HUES6 (cell line): ENCODE results near the gene ISG20.

Experiments used
- H3K27ac ChIP-seq: 2 replicates; pipeline ENCODE4 v1.7.0; 2013; ENCODE audit warnings: low read depth, mild to moderate bottlenecking, low read length, inconsistent platforms
- H3K27me3 ChIP-seq: 2 replicates; pipeline ENCODE4 v1.6.1; 2013; ENCODE audit warnings: low read length; ENCODE audit not compliant: control insufficient read depth, insufficient read depth
- H3K36me3 ChIP-seq: 2 replicates; pipeline ENCODE4 v1.6.1; 2013; ENCODE audit warnings: low read length; ENCODE audit not compliant: control insufficient read depth, insufficient read depth
- H3K4me1 ChIP-seq: 2 replicates; pipeline ENCODE4 v1.6.1; 2013; ENCODE audit warnings: low read length; ENCODE audit not compliant: control insufficient read depth, insufficient read depth
- H3K4me3 ChIP-seq: 2 replicates; pipeline ENCODE4 v1.5.1; 2013; ENCODE audit warnings: low read depth, low read length
- H3K9ac ChIP-seq: one replicate; pipeline ENCODE4 v1.6.1; 2013; ENCODE audit warnings: mild to moderate bottlenecking, low read length
- H3K9me3 ChIP-seq: 2 replicates; pipeline ENCODE4 v1.6.1; 2013; ENCODE audit warnings: low read depth, low read length; ENCODE audit not compliant: control insufficient read depth, insufficient read depth

Gene ISG20

GRCh38 chr15:88638626-88639372 is at the start of gene ISG20:
Gene ISG20, plus strand, starts transcription at chr15:88639016. Its CDS starts 351 bp downstream, at chr15:88639367.
- no peak within 1 kb of the TSS; the same call in 1 of the 2 replicates for H3K27ac ChIP-seq
- no peaks in the 10 kb centered on the region for H3K27me3 ChIP-seq
- peak within 1 kb of the TSS; percentile 36 for H3K4me3 ChIP-seq
- H3K4me1 ChIP-seq, result peaks cover 37% of the 10 kb centered on the region
- H3K36me3 ChIP-seq, result peaks cover 12% of the 10 kb centered on the region; the same call in 1 of the 2 replicates
- no peaks in the 10 kb centered on the region for H3K9me3 ChIP-seq
- peak within 1 kb of the TSS; percentile 63 for H3K9ac ChIP-seq

- H3K4me1 ChIP-seq, result peaks cover 10% of the 10 kb centered on the region
- H3K9me3 ChIP-seq, result no peaks in the 10 kb centered on the region
- no peak overlapping the region for H3K27ac ChIP-seq
- H3K27me3 ChIP-seq, result no peaks in the 10 kb centered on the region
- no peak overlapping the region for H3K4me3 ChIP-seq
- no peaks in the 10 kb centered on the region for H3K36me3 ChIP-seq
- H3K9ac ChIP-seq, result no peak overlapping the region
These were observed 48.1 kb upstream of the ISG20 start for GRCh38 chr15:88590759-88591158.

- Histone ChIP-seq H3K36me3 (no peaks in the 10 kb centered on the region), H3K27me3 (no peaks in the 10 kb centered on the region), H3K9me3 (no peaks in the 10 kb centered on the region), H3K27ac (no peak overlapping the region), H3K4me3 (no peak overlapping the region), H3K9ac (no peak overlapping the region), H3K4me1 (peaks cover 6% of the 10 kb centered on the region)
These were observed 47.4 kb upstream of the ISG20 start for GRCh38 chr15:88591384-88591783.

- Histone ChIP-seq H3K9me3 (no peaks in the 10 kb centered on the region), H3K36me3 (no peaks in the 10 kb centered on the region), H3K9ac (peak overlapping the region; percentile 7), H3K4me1 (peaks cover 35% of the 10 kb centered on the region), H3K27me3 (peaks cover 68% of the 10 kb centered on the region), H3K27ac (no peak overlapping the region), H3K4me3 (peak overlapping the region; percentile 60)
These were observed 34.9 kb upstream of the ISG20 start for GRCh38 chr15:88603885-88604284.

- H3K4me1 ChIP-seq, result peaks cover 38% of the 10 kb centered on the region
- H3K27ac ChIP-seq, result no peak overlapping the region
- H3K9me3 ChIP-seq, result no peaks in the 10 kb centered on the region
- H3K9ac ChIP-seq, result peak overlapping the region; percentile 45
- peak overlapping the region; percentile 60 for H3K4me3 ChIP-seq
- H3K36me3 ChIP-seq, result no peaks in the 10 kb centered on the region
- H3K27me3 ChIP-seq, result peaks cover 71% of the 10 kb centered on the region
These were observed 34.2 kb upstream of the ISG20 start for GRCh38 chr15:88604381-88605188.

- H3K9ac ChIP-seq, result peak overlapping the region; percentile 45
- no peak overlapping the region for H3K27ac ChIP-seq
- no peaks in the 10 kb centered on the region for H3K9me3 ChIP-seq
- H3K36me3 ChIP-seq, result no peaks in the 10 kb centered on the region
- H3K4me1 ChIP-seq, result peaks cover 46% of the 10 kb centered on the region
- H3K27me3 ChIP-seq, result peaks cover 71% of the 10 kb centered on the region
- H3K4me3 ChIP-seq, result peak overlapping the region; percentile 60
These were observed 33.4 kb upstream of the ISG20 start for GRCh38 chr15:88605189-88606069.

GRCh38 chr15:88606070-88606794 is 32.6 kb upstream of the ISG20 start:
- Histone ChIP-seq H3K27me3 (peaks cover 71% of the 10 kb centered on the region), H3K27ac (no peak overlapping the region), H3K36me3 (no peaks in the 10 kb centered on the region), H3K4me1 (peaks cover 54% of the 10 kb centered on the region), H3K9ac (peak overlapping the region; percentile 8), H3K9me3 (no peaks in the 10 kb centered on the region), H3K4me3 (peak overlapping the region; percentile 60)

- Histone ChIP-seq H3K27me3 (peaks cover 62% of the 10 kb centered on the region), H3K9me3 (no peaks in the 10 kb centered on the region), H3K4me3 (no peak overlapping the region), H3K27ac (no peak overlapping the region), H3K4me1 (peaks cover 67% of the 10 kb centered on the region), H3K9ac (no peak overlapping the region), H3K36me3 (no peaks in the 10 kb centered on the region)
These were observed 30.9 kb upstream of the ISG20 start for GRCh38 chr15:88607951-88608350.

- no peak overlapping the region for H3K27ac ChIP-seq
- H3K27me3 ChIP-seq, result peaks cover 55% of the 10 kb centered on the region
- H3K9me3 ChIP-seq, result no peaks in the 10 kb centered on the region
- H3K9ac ChIP-seq, result no peak overlapping the region
- no peak overlapping the region for H3K4me3 ChIP-seq
- no peaks in the 10 kb centered on the region for H3K36me3 ChIP-seq
- peaks cover 67% of the 10 kb centered on the region for H3K4me1 ChIP-seq
These were observed 30.1 kb upstream of the ISG20 start for GRCh38 chr15:88608607-88609181.
